ENCODE data around the gene PRDM2.

GRCh38 chr1:13829152-13829769, 129.3 kb downstream of the PRDM2 start:
- no peak for TF ChIP-seq POLR2A (IDR thresholded peaks at IDR 0.05)
- TF ChIP-seq CTCF (IDR thresholded peaks at IDR 0.05) = no peak

Measured in Peyer's patch (tissue), 4 donors.